ENCODE data around the gene OTUD3. TPM values are rescaled to one million over a fixed set of nuclear protein-coding genes. Genes with fewer than 3 reads are reported as not detected.

Gene OTUD3
- total RNA-seq, 1 experiment from 2014 or later = 9.7 TPM

- H3K36me3 ChIP-seq (ENCODE audit: low read depth) = no peaks in the 10 kb centered on the region
- H3K4me1 ChIP-seq (replicated peaks; ENCODE audit: insufficient read depth) = no peaks in the 10 kb centered on the region
- no peak for DNase-seq
- no peaks in the 10 kb centered on the region for H3K9me2 ChIP-seq (ENCODE audit: insufficient read depth)
- no peaks in the 10 kb centered on the region for H4K20me1 ChIP-seq (ENCODE audit: insufficient read depth)
- CTCF ChIA-PET = no interaction called here
- no peaks in the 10 kb centered on the region; the same call in 1 of the 2 replicates for H3K9me3 ChIP-seq (ENCODE audit: insufficient read depth, low read depth)
- POLR2A ChIA-PET (ENCODE audit: unreplicated experiment) = no interaction called here
- TF ChIP-seq, protein P1, sequence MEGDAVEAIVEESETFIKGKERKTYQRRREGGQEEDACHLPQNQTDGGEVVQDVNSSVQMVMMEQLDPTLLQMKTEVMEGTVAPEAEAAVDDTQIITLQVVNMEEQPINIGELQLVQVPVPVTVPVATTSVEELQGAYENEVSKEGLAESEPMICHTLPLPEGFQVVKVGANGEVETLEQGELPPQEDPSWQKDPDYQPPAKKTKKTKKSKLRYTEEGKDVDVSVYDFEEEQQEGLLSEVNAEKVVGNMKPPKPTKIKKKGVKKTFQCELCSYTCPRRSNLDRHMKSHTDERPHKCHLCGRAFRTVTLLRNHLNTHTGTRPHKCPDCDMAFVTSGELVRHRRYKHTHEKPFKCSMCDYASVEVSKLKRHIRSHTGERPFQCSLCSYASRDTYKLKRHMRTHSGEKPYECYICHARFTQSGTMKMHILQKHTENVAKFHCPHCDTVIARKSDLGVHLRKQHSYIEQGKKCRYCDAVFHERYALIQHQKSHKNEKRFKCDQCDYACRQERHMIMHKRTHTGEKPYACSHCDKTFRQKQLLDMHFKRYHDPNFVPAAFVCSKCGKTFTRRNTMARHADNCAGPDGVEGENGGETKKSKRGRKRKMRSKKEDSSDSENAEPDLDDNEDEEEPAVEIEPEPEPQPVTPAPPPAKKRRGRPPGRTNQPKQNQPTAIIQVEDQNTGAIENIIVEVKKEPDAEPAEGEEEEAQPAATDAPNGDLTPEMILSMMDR (conservative IDR thresholded peaks at IDR 0.05) = no peak
- TF ChIP-seq EZH2 (IDR thresholded peaks at IDR 0.05; ENCODE audit: low read depth) = no peak
- no TSS peak for BruUV-seq (replicated peaks)
- no peak overlapping the region for H3K4me3 ChIP-seq
- H3K4me2 ChIP-seq = no peak overlapping the region
- no peaks in the 10 kb centered on the region for H3F3A ChIP-seq (ENCODE audit: insufficient read depth, low read depth)
- no peak overlapping the region for H2AFZ ChIP-seq
- intact Hi-C loops (cut with micrococcal nuclease; ENCODE audit: unreplicated experiment) = no loop called here
- no peaks in the 10 kb centered on the region for H3K79me2 ChIP-seq (ENCODE audit: low read depth)
- no peaks in the 10 kb centered on the region for H3K27me3 ChIP-seq (ENCODE audit: insufficient read depth, low read depth)
- no peak overlapping the region for H3K27ac ChIP-seq
Observed at GRCh38 chr1:19942088-19942487, 59.9 kb downstream of the OTUD3 start.

- Histone ChIP-seq H3K9me3 (ENCODE audit: insufficient read depth, low read depth) (no peaks in the 10 kb centered on the region; the same call in 1 of the 2 replicates), H3K27ac (no peak overlapping the region), H3K9me2 (ENCODE audit: insufficient read depth) (no peaks in the 10 kb centered on the region), H3K36me3 (ENCODE audit: low read depth) (no peaks in the 10 kb centered on the region), H3K79me2 (ENCODE audit: low read depth) (no peaks in the 10 kb centered on the region), H3K4me1 (replicated peaks; ENCODE audit: insufficient read depth) (no peaks in the 10 kb centered on the region), H4K20me1 (ENCODE audit: insufficient read depth) (no peaks in the 10 kb centered on the region), H3K4me3 (no peak overlapping the region), H3K4me2 (no peak overlapping the region), H3F3A (ENCODE audit: insufficient read depth, low read depth) (no peaks in the 10 kb centered on the region), H2AFZ (no peak overlapping the region), H3K27me3 (ENCODE audit: insufficient read depth, low read depth) (no peaks in the 10 kb centered on the region)
- CTCF ChIA-PET = no interaction called here
- intact Hi-C loops (cut with micrococcal nuclease; ENCODE audit: unreplicated experiment) = no loop called here
- POLR2A ChIA-PET (ENCODE audit: unreplicated experiment) = no interaction called here
- no peak for TF ChIP-seq EZH2 (IDR thresholded peaks at IDR 0.05; ENCODE audit: low read depth)
- TF ChIP-seq, protein P1 (conservative IDR thresholded peaks at IDR 0.05) = no peak
- DNase-seq = no peak
- BruUV-seq (replicated peaks) = no TSS peak
Observed at GRCh38 chr1:19942657-19943056, 60.5 kb downstream of the OTUD3 start.

DNA sequence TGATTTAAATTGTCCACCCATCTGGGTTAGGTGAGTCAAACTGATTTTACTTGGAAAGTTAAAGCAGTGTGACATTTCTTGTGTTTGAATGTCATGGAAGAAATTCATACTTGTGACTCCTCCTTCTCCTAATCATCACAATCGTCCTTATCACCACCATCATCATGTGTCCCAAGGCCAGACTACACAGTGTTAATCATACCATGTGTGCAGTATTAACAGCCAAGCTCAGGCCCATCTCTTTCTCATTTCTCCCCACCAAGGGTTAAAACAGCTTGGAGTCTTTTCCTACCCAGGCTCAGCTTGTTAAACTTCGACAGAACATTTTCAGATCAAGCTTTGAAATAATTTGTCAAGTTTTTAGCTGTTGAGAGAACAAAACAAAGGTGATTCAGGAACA lies 63.7 kb downstream of the OTUD3 start:
- no peaks in the 10 kb centered on the region; the same call in 1 of the 2 replicates for H3K9me3 ChIP-seq (ENCODE audit: insufficient read depth, low read depth)
- no peaks in the 10 kb centered on the region for H3K27me3 ChIP-seq (ENCODE audit: insufficient read depth, low read depth)
- no TSS peak for BruUV-seq (replicated peaks)
- H3K4me3 ChIP-seq = no peak overlapping the region
- no peak overlapping the region for H3K4me2 ChIP-seq
- peaks cover 7% of the 10 kb centered on the region; the same call in 1 of the 2 replicates for H3F3A ChIP-seq (ENCODE audit: insufficient read depth, low read depth)
- no peak overlapping the region for H2AFZ ChIP-seq
- TF ChIP-seq, protein P1 (conservative IDR thresholded peaks at IDR 0.05) = no peak
- no peak for TF ChIP-seq EZH2 (IDR thresholded peaks at IDR 0.05; ENCODE audit: low read depth)
- H3K36me3 ChIP-seq (ENCODE audit: low read depth) = no peaks in the 10 kb centered on the region
- H3K79me2 ChIP-seq (ENCODE audit: low read depth) = no peaks in the 10 kb centered on the region
- no peak overlapping the region for H3K27ac ChIP-seq
- CTCF ChIA-PET = no interaction called here
- intact Hi-C loops (cut with micrococcal nuclease; ENCODE audit: unreplicated experiment) = no loop called here
- H3K9me2 ChIP-seq (ENCODE audit: insufficient read depth) = no peaks in the 10 kb centered on the region
- POLR2A ChIA-PET (ENCODE audit: unreplicated experiment) = no interaction called here
- no peak for DNase-seq
- H3K4me1 ChIP-seq (replicated peaks; ENCODE audit: insufficient read depth) = peaks cover 6% of the 10 kb centered on the region
- no peaks in the 10 kb centered on the region for H4K20me1 ChIP-seq (ENCODE audit: insufficient read depth)

All from PC-9 (cell line).